Uterus (tissue), 2 donors: Measurements from ENCODE around the gene DNAH1.

Experiments used
- POLR2A ChIP-seq, 2 donors: fragments of 450-650 bp; IDR thresholded peaks; one replicate each; pipeline ENCODE4 v1.6.1; 2016; ENCODE audit warnings: antibody characterized with exemption in 2 of 2, mild to moderate bottlenecking in 1 of 2, moderate library complexity in 1 of 2
- TF ChIP-seq, protein P1 (sequence below), 4 experiments: fragments of 200-600 bp in 2 of 4; fragments of 450-650 bp in 2 of 4; sonication (generic) in 2 of 4; IDR thresholded peaks; one replicate each; pipeline ENCODE4 v1.5.1; 2016 to 2019; ENCODE audit warnings: antibody characterized with exemption in 4 of 4, mild to moderate bottlenecking in 2 of 4, moderate library complexity in 1 of 4

- TF ChIP-seq, protein P1, sequence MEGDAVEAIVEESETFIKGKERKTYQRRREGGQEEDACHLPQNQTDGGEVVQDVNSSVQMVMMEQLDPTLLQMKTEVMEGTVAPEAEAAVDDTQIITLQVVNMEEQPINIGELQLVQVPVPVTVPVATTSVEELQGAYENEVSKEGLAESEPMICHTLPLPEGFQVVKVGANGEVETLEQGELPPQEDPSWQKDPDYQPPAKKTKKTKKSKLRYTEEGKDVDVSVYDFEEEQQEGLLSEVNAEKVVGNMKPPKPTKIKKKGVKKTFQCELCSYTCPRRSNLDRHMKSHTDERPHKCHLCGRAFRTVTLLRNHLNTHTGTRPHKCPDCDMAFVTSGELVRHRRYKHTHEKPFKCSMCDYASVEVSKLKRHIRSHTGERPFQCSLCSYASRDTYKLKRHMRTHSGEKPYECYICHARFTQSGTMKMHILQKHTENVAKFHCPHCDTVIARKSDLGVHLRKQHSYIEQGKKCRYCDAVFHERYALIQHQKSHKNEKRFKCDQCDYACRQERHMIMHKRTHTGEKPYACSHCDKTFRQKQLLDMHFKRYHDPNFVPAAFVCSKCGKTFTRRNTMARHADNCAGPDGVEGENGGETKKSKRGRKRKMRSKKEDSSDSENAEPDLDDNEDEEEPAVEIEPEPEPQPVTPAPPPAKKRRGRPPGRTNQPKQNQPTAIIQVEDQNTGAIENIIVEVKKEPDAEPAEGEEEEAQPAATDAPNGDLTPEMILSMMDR (IDR thresholded peaks at IDR 0.05) = no peak
- no peak for TF ChIP-seq POLR2A (IDR thresholded peaks at IDR 0.05)
Measured at GRCh38 chr3:52298149-52299098, 17.7 kb upstream of the DNAH1 start.
